Gastrocnemius medialis (tissue), 4 donors: ENCODE results near the gene ATMIN. TPM values are rescaled to one million over a fixed set of nuclear protein-coding genes. Genes with fewer than 3 reads are reported as not detected.

Experiments used
- ATAC-seq, 2 donors: fragments of 150-250 bp; one replicate each; pipeline ENCODE4 v1.9.1; 2016
- DNase-seq, 2 donors: peaks; one replicate each; pipeline ENCODE4 v3.0.0-alpha.2; 2019
- H3K27ac ChIP-seq, 4 donors: fragments of 200-600 bp; sonication (generic); 1 replicate in 1 of 4; 2 replicates in 3 of 4; pipeline ENCODE4 v1.5.1; 2016 to 2018; ENCODE audit warnings: mild to moderate bottlenecking in 2 of 4, moderate library complexity in 1 of 4
- H3K27me3 ChIP-seq, 3 donors: fragments of 200-600 bp; sonication (generic) in 2 of 3; 1 replicate in 1 of 3; 2 replicates in 2 of 3; pipeline versions ENCODE4 v1.5.1 to v1.6.0; 2016 to 2019; ENCODE audit warnings: mild to moderate bottlenecking in 1 of 3, moderate library complexity in 1 of 3
- H3K36me3 ChIP-seq, 2 donors: fragments of 200-600 bp; sonication (generic) in 1 of 2; one replicate each; pipeline ENCODE4 v1.5.1; 2017 to 2018
- H3K4me1 ChIP-seq, 2 donors: fragments of 200-600 bp; sonication (generic) in 1 of 2; one replicate each; pipeline ENCODE4 v1.5.1; 2016 to 2017; ENCODE audit warnings: mild to moderate bottlenecking in 2 of 2
- H3K4me3 ChIP-seq, 4 donors: fragments of 200-600 bp; sonication (generic) in 3 of 4; 1 replicate in 1 of 4; 2 replicates in 3 of 4; pipeline ENCODE4 v1.5.1; 2016 to 2019; ENCODE audit warnings: mild to moderate bottlenecking in 2 of 4
- H3K9me3 ChIP-seq, 3 donors: fragments of 200-600 bp; sonication (generic) in 2 of 3; 1 replicate in 1 of 3; 2 replicates in 2 of 3; pipeline ENCODE4 v1.5.1; 2016 to 2019
- CTCF ChIP-seq, 5 experiments: fragments of 450-650 bp in 3 of 5; fragments of 200-600 bp in 2 of 5; sonication (generic) in 2 of 5; IDR thresholded peaks in 4 of 5; conservative IDR thresholded peaks in 1 of 5; 1 replicate in 4 of 5; 2 replicates in 1 of 5; pipeline ENCODE4 v1.5.1; 2016 to 2019; ENCODE audit warnings: antibody characterized with exemption in 5 of 5, mild to moderate bottlenecking in 3 of 5, moderate library complexity in 3 of 5
- POLR2A ChIP-seq, 2 donors: fragments of 450-650 bp; IDR thresholded peaks; one replicate each; pipeline ENCODE4 v1.6.1; 2017; ENCODE audit warnings: antibody characterized with exemption in 2 of 2, mild to moderate bottlenecking in 2 of 2, moderate library complexity in 2 of 2
- in situ Hi-C, 4 donors: fragments of 200-750 bp; cut with MboI; loops; one replicate each; pipeline versions ENCODE4 v1.15.0 to v1.8.0; 2017; ENCODE audit warnings: low sequenced_read_pairs in 4 of 4
- intact Hi-C: fragments of 100-400 bp; cut with DNase I; formaldehyde crosslinking; loops from one replicate; pipeline ENCODE4 v1.15.1; 2023; ENCODE audit warnings: low total_unique reads
- total RNA-seq, 4 donors: library from RNA; depleted of rRNA; stranded (reverse); fragments of >200 nt; gene quantifications; one replicate each; pipeline versions ENCODE4 v1.1.0 to v1.2.3, GENCODE V29; 2016

ATMIN gene
- total RNA-seq, 4 donors from 2014 or later, result 31.1 to 37.1 (median 35.2) TPM

- peak in 1 of 2 donors; percentile 23 for ATAC-seq
- peaks cover 11 to 21% of the 10 kb centered on the region in 2 donors for H3K4me1 ChIP-seq
- in situ Hi-C loops, result loop anchor here in 3 of 4 donors (5.0 to 25.0 kb wide), 3 partner anchors 40 to 700 kb away; partner anchors contain the start of genes C16orf46 (in 1 of the 3) and GAN (in 1 of the 3)
- H3K4me3 ChIP-seq, result peak overlapping the region; percentile 59 to 74 (median 72)
- peaks cover 0 to 19% of the 10 kb centered on the region in 2 donors for H3K36me3 ChIP-seq
- H3K27me3 ChIP-seq, result no peaks in the 10 kb centered on the region
- intact Hi-C loops, result loop anchor here (2.0 to 10.0 kb wide), 2 partner anchors 60 to 168 kb away; partner anchors contain the start of gene GCSH
- peak overlapping the region; percentile 66 to 78 (median 76) for H3K27ac ChIP-seq
- H3K9me3 ChIP-seq, result no peaks in the 10 kb centered on the region
- no peak for DNase-seq
- TF ChIP-seq POLR2A (IDR thresholded peaks at IDR 0.05) (peak in 1 of 2 donors; percentile 22), CTCF (IDR thresholded peaks at IDR 0.05 in 4 of 5, conservative IDR thresholded peaks at IDR 0.05 in 1 of 5) (no peak)
Measured at GRCh38 chr16:81036751-81037350, 1.2 kb downstream of the ATMIN start.

GRCh38 chr16:81040131-81040530, 4.5 kb downstream of the ATMIN start:
- peaks cover 4 to 51% of the 10 kb centered on the region in 2 donors for H3K36me3 ChIP-seq
- no peak overlapping the region for H3K4me3 ChIP-seq
- no peaks in the 10 kb centered on the region for H3K9me3 ChIP-seq
- intact Hi-C loops, result loop anchor here (5.0 kb wide), 1 partner anchor 1513 kb away; no protein-coding TSS in a partner anchor
- no peak for TF ChIP-seq POLR2A (IDR thresholded peaks at IDR 0.05)
- TF ChIP-seq CTCF (IDR thresholded peaks at IDR 0.05 in 4 of 5, conservative IDR thresholded peaks at IDR 0.05 in 1 of 5), result no peak
- DNase-seq (no peak), ATAC-seq (no peak)
- H3K27me3 ChIP-seq, result no peaks in the 10 kb centered on the region
- in situ Hi-C loops, result loop anchor here in 2 of 4 donors (25.0 kb wide), 2 partner anchors 272 to 697 kb away; partner anchors contain the start of gene GAN (in 1 of the 2)
- no peak overlapping the region for H3K27ac ChIP-seq
- H3K4me1 ChIP-seq, result peaks cover 11 to 21% of the 10 kb centered on the region in 2 donors

- DNase-seq (no peak), ATAC-seq (no peak)
- Histone ChIP-seq H3K27me3 (no peaks in the 10 kb centered on the region), H3K36me3 (peaks cover 4 to 57% of the 10 kb centered on the region in 2 donors), H3K4me3 (no peak overlapping the region), H3K9me3 (no peaks in the 10 kb centered on the region), H3K4me1 (peaks cover 11 to 21% of the 10 kb centered on the region in 2 donors), H3K27ac (no peak overlapping the region)
- intact Hi-C loops, result loop anchor here (5.0 kb wide), 1 partner anchor 1514 kb away; no protein-coding TSS in a partner anchor
- TF ChIP-seq CTCF (IDR thresholded peaks at IDR 0.05 in 4 of 5, conservative IDR thresholded peaks at IDR 0.05 in 1 of 5) (no peak), POLR2A (IDR thresholded peaks at IDR 0.05) (no peak)
- in situ Hi-C loops, result loop anchor here in 2 of 4 donors (25.0 kb wide), 2 partner anchors 271 to 696 kb away; partner anchors contain the start of gene GAN (in 1 of the 2)
Measured at GRCh38 chr16:81040842-81041241, 5.2 kb downstream of the ATMIN start.

GRCh38 chr16:81041696-81042095, 6.1 kb downstream of the ATMIN start:
- Histone ChIP-seq H3K4me3 (no peak overlapping the region), H3K27ac (no peak overlapping the region), H3K9me3 (no peaks in the 10 kb centered on the region), H3K27me3 (no peaks in the 10 kb centered on the region), H3K36me3 (peaks cover 4 to 57% of the 10 kb centered on the region in 2 donors), H3K4me1 (peaks cover 7 to 20% of the 10 kb centered on the region in 2 donors)
- TF ChIP-seq POLR2A (IDR thresholded peaks at IDR 0.05), result no peak
- no peak for TF ChIP-seq CTCF (IDR thresholded peaks at IDR 0.05 in 4 of 5, conservative IDR thresholded peaks at IDR 0.05 in 1 of 5)
- in situ Hi-C loops (loop anchor here in 2 of 4 donors (25.0 kb wide), 2 partner anchors 271 to 696 kb away; partner anchors contain the start of gene GAN (in 1 of the 2)), intact Hi-C loops (loop anchor here (5.0 kb wide), 1 partner anchor 1514 kb away; no protein-coding TSS in a partner anchor)
- ATAC-seq, result no peak
- no peak for DNase-seq
